EL (cell line): ENCODE data around the gene SCAF8.

Source experiments
- DNase-seq: peaks from one replicate; pipeline ENCODE4 v3.0.0-alpha.2; 2016

Gene SCAF8

DNA sequence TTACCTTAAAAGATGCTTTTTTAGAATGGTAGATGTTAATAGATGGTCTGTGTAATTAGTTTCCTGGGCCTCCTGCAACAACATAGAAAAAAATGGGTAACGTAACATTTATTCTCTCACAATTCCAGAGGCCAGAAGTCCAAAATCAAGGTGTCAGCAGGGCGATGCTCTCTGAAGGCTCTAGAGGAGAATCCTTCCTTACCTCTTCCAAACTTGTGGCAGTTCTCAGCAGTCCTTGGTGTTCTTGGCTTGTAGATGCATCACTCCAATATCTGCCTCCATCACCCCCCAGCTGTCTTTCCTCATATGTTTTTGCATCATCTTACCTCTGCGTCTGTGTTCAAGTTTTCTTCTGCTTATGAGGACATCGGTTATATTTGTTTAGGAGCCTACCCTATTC, 107.9 kb downstream of the SCAF8 start:
- no peak for DNase-seq

DNA sequence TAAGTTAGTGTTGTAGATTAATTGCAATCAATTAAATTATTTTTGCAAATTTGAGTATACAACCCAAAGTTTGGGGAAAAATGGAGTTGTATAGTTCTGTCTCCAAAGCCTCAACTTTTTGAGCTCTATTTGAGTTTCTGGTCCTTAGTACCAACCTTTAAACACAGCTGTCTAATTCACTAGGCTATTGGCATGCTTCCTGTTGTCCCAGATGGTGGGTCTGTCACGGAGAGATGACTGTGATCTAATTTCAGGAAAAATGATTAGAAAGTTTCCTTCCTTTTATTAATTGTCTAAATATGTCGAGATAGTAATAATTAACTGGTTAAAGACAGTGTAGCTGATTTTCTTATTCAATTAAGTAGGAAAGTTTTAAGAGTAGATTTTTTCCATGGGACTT, 109.6 kb downstream of the SCAF8 start:
- no peak for DNase-seq

DNA sequence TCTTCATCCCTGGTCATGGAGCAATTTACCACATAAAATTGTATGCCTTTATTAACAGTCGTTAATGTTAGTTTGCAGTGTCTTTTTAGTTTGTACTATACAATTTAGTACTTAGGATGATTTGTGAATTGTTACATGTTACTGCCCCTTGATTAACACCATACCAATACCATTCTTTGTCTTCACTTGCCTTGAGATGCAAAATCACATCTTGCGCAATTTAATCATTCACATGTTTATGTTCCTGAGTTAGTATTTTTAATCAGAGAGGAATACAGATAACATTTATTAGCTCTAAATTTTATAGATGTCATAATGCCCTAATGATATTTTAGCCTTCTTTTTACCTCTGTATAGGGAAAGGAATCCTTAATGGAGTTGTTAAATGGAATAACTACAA, 114.1 kb downstream of the SCAF8 start:
- no peak for DNase-seq

DNA sequence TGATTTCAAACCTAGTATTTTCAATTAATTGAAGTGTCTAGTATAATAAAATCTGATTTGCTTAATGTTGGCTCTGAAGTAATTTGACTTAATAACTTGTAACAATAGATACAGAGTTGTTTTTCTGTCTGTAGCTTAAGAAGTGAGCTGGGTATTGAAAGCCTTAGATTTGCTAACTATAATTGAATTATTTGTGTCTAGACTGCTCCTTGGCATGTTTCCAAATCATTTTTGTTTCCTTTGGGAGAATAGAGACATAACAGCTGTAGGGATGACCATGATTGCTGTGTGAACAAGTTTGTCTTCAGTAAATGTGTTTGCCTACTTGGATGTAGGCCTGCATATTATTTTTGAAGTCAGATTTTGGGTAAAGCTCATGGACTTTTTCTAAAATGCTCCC, 115.4 kb downstream of the SCAF8 start:
- no peak for DNase-seq

DNA sequence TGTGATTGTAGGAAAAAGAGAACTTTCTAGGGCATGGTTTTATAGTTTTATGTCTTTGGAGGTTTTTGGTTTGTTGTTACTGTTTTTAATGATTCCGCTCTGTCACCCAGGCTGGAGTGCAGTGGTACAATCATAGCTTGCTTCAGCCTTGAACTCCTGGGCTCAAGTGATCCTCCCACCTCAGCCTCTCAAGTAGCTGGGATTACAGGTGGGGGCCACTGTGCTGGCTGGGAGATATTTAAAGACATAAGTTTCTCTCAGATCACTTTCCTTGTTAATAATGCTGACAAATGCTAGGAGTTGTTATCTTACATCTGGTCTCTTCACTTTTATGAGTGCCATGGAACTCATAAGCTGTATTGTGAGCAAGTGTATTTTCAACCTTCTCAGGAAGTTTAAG, 116.3 kb downstream of the SCAF8 start:
- DNase-seq, result no peak

DNA sequence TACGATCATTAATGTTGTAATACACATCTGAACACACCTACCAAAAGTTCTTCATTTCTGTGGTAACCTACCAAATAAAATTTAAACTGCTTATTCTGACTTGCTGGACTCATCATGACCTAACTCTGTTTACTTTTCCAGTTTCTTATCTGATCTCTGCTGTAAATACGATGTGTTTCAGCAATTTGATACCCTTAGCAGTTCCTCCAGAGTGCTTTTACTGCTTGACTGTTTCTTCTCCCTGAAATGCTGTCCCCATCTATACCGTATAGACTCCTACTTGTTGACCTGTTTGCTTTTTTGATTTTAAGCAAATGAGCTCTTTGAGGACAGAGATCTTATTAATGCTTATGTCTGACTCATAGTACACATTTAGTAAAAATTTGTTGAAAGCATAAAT, 119.5 kb downstream of the SCAF8 start:
- DNase-seq, result peak; percentile 37

DNA sequence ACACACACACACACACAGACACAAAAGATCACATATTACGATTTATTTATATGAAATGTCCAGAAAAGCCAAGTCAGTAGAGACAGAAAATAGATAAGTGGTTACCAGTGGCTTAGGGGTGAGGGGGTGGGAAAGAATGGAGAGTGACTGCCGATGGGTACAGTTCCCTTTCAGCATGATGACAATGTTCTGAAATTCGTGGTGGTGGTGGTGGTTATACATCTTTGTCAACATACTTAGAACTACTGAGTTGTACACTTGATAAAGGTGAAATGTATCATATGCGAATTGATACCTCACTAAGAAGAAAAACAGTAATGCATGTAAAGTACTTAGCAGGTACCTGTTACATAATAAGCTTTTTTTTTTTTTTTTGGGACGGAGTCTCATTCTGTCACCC, 124.3 kb downstream of the SCAF8 start:
- DNase-seq, result no peak

DNA sequence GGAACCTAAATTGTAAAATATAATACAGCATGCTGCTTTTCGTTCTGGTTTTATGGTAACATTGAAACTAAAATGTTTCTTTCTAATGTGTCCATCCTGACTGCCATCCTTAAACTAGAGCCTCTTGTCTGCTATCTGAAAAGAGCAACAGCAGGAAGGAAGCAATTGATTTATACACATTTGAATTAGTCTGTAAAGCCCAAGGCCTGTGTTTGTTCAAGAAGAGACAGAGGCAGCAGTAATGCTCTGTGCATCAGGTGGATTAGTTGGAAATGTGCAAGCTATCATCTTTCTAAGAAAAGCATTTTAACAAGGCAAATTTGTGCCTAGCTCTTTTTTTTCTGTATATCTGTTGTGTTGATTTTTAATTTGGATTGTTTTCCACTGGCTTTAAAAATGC, 128.6 kb downstream of the SCAF8 start:
- no peak for DNase-seq

DNA sequence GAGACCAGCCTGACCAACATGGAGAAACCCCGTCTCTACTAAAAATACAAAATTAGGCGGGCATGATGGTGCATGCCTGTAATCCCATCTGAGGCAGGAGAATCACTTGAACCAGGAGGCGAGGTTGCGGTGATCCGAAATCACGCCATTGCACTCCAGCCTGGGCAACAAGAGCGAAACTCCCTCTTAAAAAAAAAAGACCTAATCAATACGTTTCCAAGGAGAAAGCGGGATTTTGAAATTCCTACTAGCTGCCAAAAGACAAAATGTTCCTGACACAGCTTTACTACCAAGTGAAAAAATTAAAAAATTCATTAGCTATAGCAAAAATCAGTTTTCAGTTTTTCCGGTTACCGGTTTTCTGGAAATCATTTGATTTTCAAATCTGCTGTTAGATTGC, 129.3 kb downstream of the SCAF8 start:
- no peak for DNase-seq

DNA sequence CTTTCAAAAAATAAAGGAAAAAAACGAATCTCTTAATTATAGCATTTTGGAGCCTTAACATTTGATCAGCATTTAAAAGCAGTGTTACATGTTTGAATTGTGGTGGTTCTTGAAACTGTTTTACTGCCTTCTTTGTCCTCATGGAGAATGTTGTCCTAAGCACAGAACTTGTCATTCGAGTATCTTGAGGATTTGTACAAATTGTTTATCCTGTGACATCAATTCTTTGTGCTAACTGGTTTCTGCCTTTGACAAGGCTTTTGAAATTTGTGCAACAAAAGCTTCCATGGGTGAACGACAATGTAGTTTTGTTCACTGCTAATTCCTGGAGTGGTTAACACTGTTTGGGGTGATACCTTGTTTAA, 130.8 kb downstream of the SCAF8 start:
- no peak for DNase-seq

DNA sequence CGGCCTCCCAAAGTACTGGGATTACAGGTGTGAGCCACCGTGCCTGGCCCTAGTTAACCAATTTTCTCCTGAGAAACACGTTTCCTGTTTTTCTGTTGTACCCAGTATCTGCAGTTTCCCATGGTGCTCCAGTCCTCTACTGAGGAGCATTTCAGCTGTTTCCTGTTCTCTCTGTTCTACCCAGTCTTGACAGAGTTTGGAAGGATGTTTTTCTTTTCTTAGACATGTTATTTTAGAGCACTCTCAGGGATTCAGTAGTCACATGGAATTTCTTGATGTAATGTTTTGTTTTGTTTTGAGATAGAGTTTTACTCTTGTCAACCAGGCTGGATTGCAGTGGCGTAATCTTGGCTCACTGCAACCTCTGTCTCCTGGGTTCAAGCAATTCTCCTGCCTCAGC, 132.1 kb downstream of the SCAF8 start:
- DNase-seq, result peak; percentile 18

DNA sequence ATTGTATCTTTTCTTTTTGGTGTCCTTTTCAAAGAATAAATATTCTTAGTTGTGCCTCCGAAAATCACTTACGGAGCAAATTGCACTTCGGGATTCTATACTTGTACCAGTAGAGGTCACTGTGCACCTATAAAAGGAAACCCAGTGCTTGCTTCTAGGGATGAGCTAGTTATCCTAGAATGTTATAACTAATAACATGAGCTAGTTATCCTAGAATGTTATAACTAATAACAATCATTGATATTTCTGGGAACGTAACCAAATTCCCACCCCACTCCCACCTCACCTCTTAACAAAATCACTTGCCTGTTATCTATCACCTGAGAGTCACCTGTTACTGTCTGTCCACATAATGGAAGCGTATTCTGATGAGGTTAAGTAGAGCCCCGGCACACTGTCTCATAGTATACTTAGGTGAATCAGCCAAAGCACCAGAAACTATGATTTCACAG, 135.0 kb downstream of the SCAF8 start:
- DNase-seq, result peak; percentile 61

DNA sequence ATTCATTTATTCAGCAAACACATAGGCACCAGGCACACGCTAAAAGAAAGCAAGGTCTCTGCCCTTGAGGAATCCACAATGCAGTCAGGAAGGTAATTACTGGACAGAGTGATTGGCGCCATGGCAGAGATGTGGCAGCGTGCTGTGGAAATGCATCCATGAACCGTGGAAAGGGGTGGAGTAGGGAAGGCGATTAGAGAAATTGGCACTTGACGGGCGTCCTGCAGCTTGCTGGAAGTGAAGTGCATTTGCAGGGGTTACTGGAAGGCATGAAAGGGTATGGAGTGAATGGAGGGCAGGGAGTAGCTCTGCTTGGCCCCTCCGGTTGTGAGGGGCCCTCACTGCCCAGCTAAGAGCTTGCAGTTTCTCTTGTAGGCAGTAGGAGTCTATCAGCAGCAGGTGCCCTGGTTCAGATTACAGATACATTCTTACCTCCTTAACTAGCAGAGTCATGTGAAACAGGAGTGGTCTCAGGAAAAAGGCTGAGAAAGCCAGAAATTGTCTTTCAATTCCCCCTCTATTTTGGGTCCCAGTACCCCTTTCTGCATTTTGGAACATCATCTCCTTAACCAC, 139.4 kb downstream of the SCAF8 start:
- no peak for DNase-seq

DNA sequence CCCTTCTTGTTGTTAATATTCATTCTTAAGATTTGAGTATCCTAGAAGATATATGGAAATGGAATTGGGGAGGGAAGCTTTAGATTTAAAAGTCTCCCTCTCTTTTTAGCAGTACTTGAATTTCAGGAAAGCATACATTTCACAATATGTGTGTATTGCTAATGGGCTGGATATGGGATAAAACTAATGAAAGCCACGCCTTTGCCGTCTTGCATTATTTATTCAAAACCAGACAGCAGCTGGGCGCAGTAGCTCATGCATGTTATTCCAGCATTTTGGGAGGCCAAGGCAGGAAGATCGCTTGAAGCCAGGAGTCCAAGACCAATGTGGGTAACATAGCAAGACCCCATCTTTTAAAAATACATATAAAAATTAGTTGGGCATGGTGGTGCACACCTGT, 140.3 kb downstream of the SCAF8 start:
- no peak for DNase-seq

DNA sequence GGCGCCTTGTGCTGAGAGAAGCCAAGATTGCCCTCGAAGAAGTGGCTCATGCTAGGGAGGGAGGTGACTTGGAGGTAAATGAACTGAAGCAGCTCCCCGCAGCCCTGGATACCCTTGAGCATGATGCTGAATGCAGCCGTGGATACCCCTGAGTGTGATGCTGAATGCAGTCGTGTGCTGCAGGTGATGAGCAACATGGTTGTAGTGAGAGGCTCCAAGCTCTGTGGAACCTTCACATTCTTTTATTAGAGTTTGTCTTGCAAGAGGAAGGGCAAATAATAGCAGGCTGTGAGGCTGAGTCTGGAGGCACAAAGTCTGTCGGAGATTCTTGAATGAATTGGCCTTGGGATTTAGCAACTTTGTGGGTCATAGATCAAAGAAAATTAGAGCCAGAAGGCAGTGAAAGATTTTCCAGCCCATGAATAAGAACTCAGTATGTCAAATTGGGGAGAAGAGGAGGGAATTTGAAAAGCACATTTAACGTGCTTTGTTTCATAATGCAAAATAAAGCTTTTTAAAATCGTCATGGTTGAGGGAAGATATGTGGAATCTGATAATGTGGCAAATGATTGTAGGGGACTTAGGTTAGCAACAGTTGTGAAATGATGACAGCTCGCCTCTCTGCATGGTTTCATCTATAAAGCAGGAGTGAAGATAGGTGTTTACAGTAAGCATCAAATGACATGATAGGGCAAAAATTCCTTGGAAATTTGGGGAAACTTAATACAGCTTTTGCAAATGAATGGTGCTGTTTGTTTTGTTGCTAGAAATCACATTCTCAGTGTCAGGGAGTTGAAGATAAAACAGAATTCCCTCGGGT, 141.8 kb downstream of the SCAF8 start:
- DNase-seq, result no peak

DNA sequence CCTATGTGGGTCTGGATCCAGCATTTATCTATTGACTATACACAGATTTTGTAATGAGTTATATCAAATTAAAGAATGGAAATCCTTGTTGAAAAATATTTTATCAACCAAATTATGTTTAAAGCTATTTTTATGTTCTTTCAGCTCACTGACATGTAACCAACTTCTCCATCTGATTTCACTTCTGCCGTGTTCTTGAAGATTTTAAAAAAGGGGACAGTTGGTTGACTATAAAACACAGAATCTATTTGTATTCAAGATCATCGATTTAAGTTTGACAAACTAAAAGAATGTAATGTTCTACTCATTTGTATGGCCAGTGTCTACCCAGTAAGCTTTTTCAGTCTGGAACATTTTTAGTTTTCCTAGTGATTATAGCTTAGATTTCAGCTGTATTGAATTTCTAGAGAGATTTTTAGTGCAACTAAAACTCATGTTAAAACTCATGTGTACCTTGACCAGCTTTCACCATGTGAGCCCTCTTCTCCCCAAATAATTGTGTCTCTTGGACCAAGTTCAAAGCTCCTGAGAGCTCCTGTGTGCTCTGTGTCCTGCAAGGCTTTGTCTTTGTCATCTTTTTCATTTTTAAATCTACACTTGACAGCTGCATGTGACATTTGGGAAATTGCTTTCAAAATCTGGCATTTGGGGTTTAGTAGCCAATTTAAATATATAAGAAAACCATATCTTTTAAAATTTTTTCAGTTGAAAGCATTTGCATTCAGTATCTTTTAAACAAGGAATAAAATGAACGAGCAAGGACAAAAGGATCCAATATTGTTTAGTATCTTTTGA, 143.5 kb downstream of the SCAF8 start:
- no peak for DNase-seq

DNA sequence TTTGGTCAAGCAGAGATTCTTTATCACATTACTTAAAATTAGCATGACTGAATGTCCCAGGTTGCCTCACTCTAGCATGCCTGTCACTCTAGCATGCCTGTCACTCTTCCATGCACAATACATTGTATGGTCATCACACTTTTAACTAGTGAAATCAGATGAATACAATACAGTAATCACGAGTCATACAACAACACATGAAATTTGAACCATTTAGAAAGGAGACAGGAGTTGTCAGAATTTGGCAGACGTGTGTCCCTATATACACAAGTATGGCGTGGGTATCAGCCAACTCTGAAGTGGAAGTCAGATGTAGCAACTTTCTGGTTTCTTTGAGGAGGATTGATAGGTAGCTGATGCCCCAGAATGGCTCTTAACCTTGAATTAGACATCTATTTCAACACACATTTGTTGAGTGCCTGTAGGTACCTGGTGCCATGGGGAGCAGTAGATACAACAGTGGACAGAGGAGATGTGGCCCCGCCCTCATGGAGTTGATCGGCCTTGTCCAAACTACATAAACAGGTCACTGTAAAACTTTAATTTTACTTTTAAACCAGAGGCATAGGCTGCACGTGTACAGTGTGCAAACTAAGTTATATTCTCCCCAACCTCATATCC, 145.8 kb downstream of the SCAF8 start:
- no peak for DNase-seq

DNA sequence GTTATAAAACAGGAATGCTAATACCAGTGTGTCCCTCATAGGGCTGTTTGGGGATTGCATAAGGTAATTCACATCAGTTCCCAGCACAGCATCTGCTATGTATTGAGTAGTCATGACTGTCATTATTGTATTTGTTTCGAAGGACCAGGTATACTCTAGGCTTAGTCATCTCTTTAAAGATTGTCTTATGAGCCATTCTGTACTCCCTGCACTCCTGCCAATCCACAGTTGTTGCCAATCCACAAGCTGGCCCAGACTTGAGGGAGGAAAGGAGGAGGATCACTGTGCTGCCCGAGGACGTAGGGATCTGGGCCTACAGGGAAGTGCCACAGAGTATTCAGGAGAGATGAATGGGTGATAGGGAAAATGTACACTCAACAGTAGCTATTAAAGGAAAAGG, 148.9 kb downstream of the SCAF8 start:
- no peak for DNase-seq
